B cell (primary cell): ENCODE measurements around the gene MYD88.

Experiments
- CTCF ChIP-seq: fragments of 200-600 bp; IDR thresholded peaks from one replicate; pipeline ENCODE4 v1.8.0; 2022; ENCODE audit warnings: antibody characterized with exemption, mild to moderate bottlenecking
- EZH2 ChIP-seq: IDR thresholded peaks from 2 replicates; pipeline ENCODE4 v1.6.1; 2012; ENCODE audit warnings: borderline replicate concordance, low read depth, mild to moderate bottlenecking, moderate library complexity, low read length; ENCODE audit not compliant: insufficient read depth, poor library complexity, severe bottlenecking

- TF ChIP-seq CTCF (no peak), EZH2 (no peak)
Measured at GRCh38 chr3:38141952-38142273, 3.5 kb downstream of the MYD88 start.
